Measurements from ENCODE around the gene INSRR.

Gene INSRR

DNA sequence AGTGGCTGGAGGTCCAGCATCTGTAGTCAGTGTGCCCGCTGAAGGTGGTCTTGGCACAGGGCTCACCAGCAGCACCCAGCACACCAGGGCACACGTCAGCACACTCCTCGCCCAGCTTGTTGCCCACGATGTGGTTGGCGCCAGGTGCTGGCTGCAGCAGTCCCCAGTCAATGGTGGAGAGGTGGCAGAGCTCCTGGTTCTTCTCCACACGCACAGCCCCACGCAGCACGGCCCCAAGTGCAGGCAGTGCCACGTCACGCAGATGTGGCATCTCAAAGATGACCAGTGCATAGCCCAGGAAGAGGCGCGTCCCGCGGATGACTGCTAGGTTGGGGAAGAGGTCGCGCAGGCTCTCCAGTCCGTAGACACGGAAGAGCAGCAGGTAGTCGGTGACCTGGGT, 5.2 kb downstream of the INSRR start:
- H4K12ac ChIP-seq (ENCODE audit: low read depth, low read length) = no peak overlapping the region
- H2BK5ac ChIP-seq (ENCODE audit: low read depth, low read length, poor library complexity) = no peak overlapping the region

DNA sequence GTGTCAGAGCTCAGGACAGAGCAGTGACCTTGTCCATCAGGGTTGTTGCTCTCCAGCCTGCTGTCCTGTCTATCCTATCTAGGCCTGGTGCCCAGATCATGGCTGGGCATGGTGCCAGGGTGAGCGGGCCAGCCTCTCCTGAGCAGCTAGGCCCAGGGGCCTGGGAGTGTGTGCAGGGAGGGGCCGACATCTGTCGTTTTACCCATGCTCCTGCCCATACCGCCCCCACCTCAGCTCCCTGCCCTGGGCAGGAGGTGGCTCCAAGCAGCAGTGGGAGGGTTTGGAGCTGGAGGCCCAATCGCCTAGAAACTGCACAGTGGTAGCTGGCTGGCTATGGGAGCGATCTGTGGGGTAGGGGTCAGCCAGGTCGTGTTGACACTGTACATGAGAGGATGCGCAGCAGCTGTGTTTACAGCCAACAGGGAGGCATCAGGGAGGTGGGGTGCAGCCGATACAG, 6.5 kb downstream of the INSRR start:
- H3K4me2 ChIP-seq (ENCODE audit: low read length) = no peak overlapping the region
- no peak overlapping the region for H3K9ac ChIP-seq (ENCODE audit: low read length)
- H3K27ac ChIP-seq (ENCODE audit: low read depth, low read length) = no peak overlapping the region
- WGBS (ENCODE audit: extremely low coverage, insufficient coverage, insufficient read length) = no CpG with 5 or more reads among the region's 9 CpGs
- H3K79me2 ChIP-seq (ENCODE audit: control insufficient read depth, insufficient read depth, low read length, poor library complexity) = no peaks in the 10 kb centered on the region
- no peak overlapping the region for H3K18ac ChIP-seq (ENCODE audit: low read length)
- H3K4me3 ChIP-seq (ENCODE audit: low read depth, low read length) = no peak overlapping the region
- H3K27me3 ChIP-seq (ENCODE audit: insufficient read depth, low read length) = peaks cover 34% of the 10 kb centered on the region
- H4K8ac ChIP-seq (ENCODE audit: low read depth, low read length) = no peak overlapping the region
- H3K79me1 ChIP-seq (ENCODE audit: low read length) = no peaks in the 10 kb centered on the region
- H4K12ac ChIP-seq (ENCODE audit: low read depth, low read length) = no peak overlapping the region
- H2BK5ac ChIP-seq (ENCODE audit: low read depth, low read length, poor library complexity) = no peak overlapping the region
- no peak overlapping the region for H2BK120ac ChIP-seq (ENCODE audit: insufficient read depth, low read length, poor library complexity)
- no peak overlapping the region for H2BK12ac ChIP-seq (ENCODE audit: low read length)
- no peak overlapping the region for H3K23ac ChIP-seq (ENCODE audit: low read length)
- peaks cover 3% of the 10 kb centered on the region in 2 experiments for H3K4me1 ChIP-seq (ENCODE audit: control insufficient read depth in 1 of 2, insufficient read depth in 2 of 2, low read length in 2 of 2)
- no peak overlapping the region for H3K4ac ChIP-seq (ENCODE audit: low read depth, low read length)
- no peak for DNase-seq
- no peak overlapping the region for H2AK5ac ChIP-seq (ENCODE audit: low read length)
- peaks cover 15% of the 10 kb centered on the region for H3K9me3 ChIP-seq (ENCODE audit: insufficient read depth, low read depth, low read length)
- no peak overlapping the region for H3K14ac ChIP-seq (ENCODE audit: low read length)
- H3K36me3 ChIP-seq (ENCODE audit: control insufficient read depth in 1 of 2, insufficient read depth in 2 of 2, low read length in 2 of 2) = no peaks in the 10 kb centered on the region
- no peak overlapping the region for H2AFZ ChIP-seq (ENCODE audit: insufficient read depth, low read length, poor library complexity)
- H4K91ac ChIP-seq (ENCODE audit: low read depth, low read length) = no peak overlapping the region

More for the DNA sequence above, 5.2 kb downstream of the INSRR start:
- no peak for DNase-seq
- Histone ChIP-seq H3K9ac (ENCODE audit: low read length) (no peak overlapping the region), H2AFZ (ENCODE audit: insufficient read depth, low read length, poor library complexity) (no peak overlapping the region), H4K8ac (ENCODE audit: low read depth, low read length) (no peak overlapping the region), H4K91ac (ENCODE audit: low read depth, low read length) (no peak overlapping the region), H3K18ac (ENCODE audit: low read length) (no peak overlapping the region), H3K4me3 (ENCODE audit: low read depth, low read length) (no peak overlapping the region), H3K23ac (ENCODE audit: low read length) (no peak overlapping the region), H2BK12ac (ENCODE audit: low read length) (no peak overlapping the region), H3K27me3 (ENCODE audit: insufficient read depth, low read length) (peaks cover 34% of the 10 kb centered on the region), H3K79me2 (ENCODE audit: control insufficient read depth, insufficient read depth, low read length, poor library complexity) (no peaks in the 10 kb centered on the region), H3K4me1 (ENCODE audit: control insufficient read depth in 1 of 2, insufficient read depth in 2 of 2, low read length in 2 of 2) (peaks cover 0 to 3% of the 10 kb centered on the region in 2 experiments), H2BK120ac (ENCODE audit: insufficient read depth, low read length, poor library complexity) (no peak overlapping the region), H3K36me3 (ENCODE audit: control insufficient read depth in 1 of 2, insufficient read depth in 2 of 2, low read length in 2 of 2) (no peaks in the 10 kb centered on the region), H2AK5ac (ENCODE audit: low read length) (no peak overlapping the region), H3K4ac (ENCODE audit: low read depth, low read length) (no peak overlapping the region), H3K4me2 (ENCODE audit: low read length) (no peak overlapping the region), H3K27ac (ENCODE audit: low read depth, low read length) (no peak overlapping the region), H3K9me3 (ENCODE audit: insufficient read depth, low read depth, low read length) (peaks cover 12% of the 10 kb centered on the region), H3K14ac (ENCODE audit: low read length) (no peak overlapping the region), H3K79me1 (ENCODE audit: low read length) (no peaks in the 10 kb centered on the region)
- WGBS (ENCODE audit: extremely low coverage, insufficient coverage, insufficient read length) = no CpG with 5 or more reads among the region's 19 CpGs

DNA sequence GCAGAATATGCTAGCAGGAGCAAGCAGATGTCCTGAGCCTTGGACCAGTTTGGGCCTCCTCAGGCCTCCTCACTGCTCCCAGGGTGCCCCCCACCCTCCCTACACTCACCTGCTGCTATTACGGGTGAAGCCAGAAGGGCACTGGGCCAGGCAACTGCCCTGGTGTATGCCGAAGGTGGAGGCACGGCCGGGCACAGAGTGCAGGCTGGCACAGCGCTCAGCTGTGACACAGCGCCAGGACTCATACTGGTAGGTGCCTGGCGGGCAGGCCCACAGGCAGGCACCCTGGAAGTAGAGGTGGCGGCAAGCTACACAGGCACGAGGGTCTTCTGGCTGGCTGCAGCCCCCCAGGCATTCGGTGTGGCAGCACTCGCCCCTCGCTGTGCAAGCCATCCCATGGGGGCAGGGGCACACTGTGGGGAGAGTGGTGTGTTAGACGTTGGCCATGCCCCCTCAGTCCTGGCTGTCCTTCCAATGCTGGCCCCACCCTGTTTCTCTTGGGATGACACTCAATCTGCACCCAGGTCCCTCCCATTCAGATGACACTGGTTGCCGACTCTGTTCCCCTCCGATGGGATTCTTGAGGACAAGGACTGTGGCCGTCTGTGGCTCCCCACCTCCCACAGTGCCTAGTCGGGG, 7.0 kb downstream of the INSRR start:
- H4K91ac ChIP-seq (ENCODE audit: low read depth, low read length) = no peak overlapping the region
- no peaks in the 10 kb centered on the region for H3K79me1 ChIP-seq (ENCODE audit: low read length)
- H2AK5ac ChIP-seq (ENCODE audit: low read length) = no peak overlapping the region
- no peak overlapping the region for H3K4me3 ChIP-seq (ENCODE audit: low read depth, low read length)
- no peak overlapping the region for H3K18ac ChIP-seq (ENCODE audit: low read length)
- H2BK120ac ChIP-seq (ENCODE audit: insufficient read depth, low read length, poor library complexity) = no peak overlapping the region
- H3K27me3 ChIP-seq (ENCODE audit: insufficient read depth, low read length) = peaks cover 32% of the 10 kb centered on the region
- no peak overlapping the region for H3K27ac ChIP-seq (ENCODE audit: low read depth, low read length)
- no peaks in the 10 kb centered on the region for H3K36me3 ChIP-seq (ENCODE audit: control insufficient read depth in 1 of 2, insufficient read depth in 2 of 2, low read length in 2 of 2)
- no peak overlapping the region for H3K23ac ChIP-seq (ENCODE audit: low read length)
- H3K4ac ChIP-seq (ENCODE audit: low read depth, low read length) = no peak overlapping the region
- no peak for DNase-seq
- H3K79me2 ChIP-seq (ENCODE audit: control insufficient read depth, insufficient read depth, low read length, poor library complexity) = no peaks in the 10 kb centered on the region
- no peak overlapping the region for H2BK5ac ChIP-seq (ENCODE audit: low read depth, low read length, poor library complexity)
- H4K12ac ChIP-seq (ENCODE audit: low read depth, low read length) = no peak overlapping the region
- H2AFZ ChIP-seq (ENCODE audit: insufficient read depth, low read length, poor library complexity) = no peak overlapping the region
- H3K9me3 ChIP-seq (ENCODE audit: insufficient read depth, low read depth, low read length) = peaks cover 15% of the 10 kb centered on the region
- no peak overlapping the region for H2BK12ac ChIP-seq (ENCODE audit: low read length)
- H3K4me1 ChIP-seq (ENCODE audit: control insufficient read depth in 1 of 2, insufficient read depth in 2 of 2, low read length in 2 of 2) = peaks cover 3% of the 10 kb centered on the region in 2 experiments
- no peak overlapping the region for H3K4me2 ChIP-seq (ENCODE audit: low read length)
- H4K8ac ChIP-seq (ENCODE audit: low read depth, low read length) = no peak overlapping the region
- no peak overlapping the region for H3K9ac ChIP-seq (ENCODE audit: low read length)
- no CpG with 5 or more reads among the region's 17 CpGs for WGBS (ENCODE audit: extremely low coverage, insufficient coverage, insufficient read length)
- H3K14ac ChIP-seq (ENCODE audit: low read length) = no peak overlapping the region

DNA sequence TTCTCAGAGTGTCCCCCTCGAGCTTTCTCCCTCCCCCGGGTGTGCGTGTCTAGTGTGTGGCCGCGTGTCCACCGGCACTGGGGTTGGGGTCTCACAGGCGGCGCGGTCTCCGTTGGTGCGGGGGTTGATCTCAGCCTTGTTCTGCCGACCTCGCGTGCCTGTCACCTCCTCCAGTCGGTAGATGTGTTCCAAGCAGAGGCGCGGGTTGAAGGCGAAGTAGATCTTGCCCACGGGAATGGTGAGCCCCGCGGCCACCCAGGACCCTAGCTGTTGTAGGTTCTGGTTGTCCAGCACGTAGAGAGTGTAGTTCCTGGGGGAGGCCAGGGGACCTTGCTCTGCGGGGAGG, 9.8 kb downstream of the INSRR start:
- H3K9me3 ChIP-seq (ENCODE audit: insufficient read depth, low read depth, low read length) = peaks cover 19% of the 10 kb centered on the region
- H2BK12ac ChIP-seq (ENCODE audit: low read length) = no peak overlapping the region
- H3K4me2 ChIP-seq (ENCODE audit: low read length) = no peak overlapping the region
- H2BK120ac ChIP-seq (ENCODE audit: insufficient read depth, low read length, poor library complexity) = no peak overlapping the region
- no peak overlapping the region for H3K18ac ChIP-seq (ENCODE audit: low read length)
- no peaks in the 10 kb centered on the region for H3K36me3 ChIP-seq (ENCODE audit: control insufficient read depth in 1 of 2, insufficient read depth in 2 of 2, low read length in 2 of 2)
- H4K91ac ChIP-seq (ENCODE audit: low read depth, low read length) = no peak overlapping the region
- no peak for DNase-seq
- no peak overlapping the region for H2AFZ ChIP-seq (ENCODE audit: insufficient read depth, low read length, poor library complexity)
- no peak overlapping the region for H2BK5ac ChIP-seq (ENCODE audit: low read depth, low read length, poor library complexity)
- H3K79me1 ChIP-seq (ENCODE audit: low read length) = no peaks in the 10 kb centered on the region
- H3K79me2 ChIP-seq (ENCODE audit: control insufficient read depth, insufficient read depth, low read length, poor library complexity) = no peaks in the 10 kb centered on the region
- no peak overlapping the region for H3K23ac ChIP-seq (ENCODE audit: low read length)
- H3K14ac ChIP-seq (ENCODE audit: low read length) = no peak overlapping the region
- no peak overlapping the region for H3K27ac ChIP-seq (ENCODE audit: low read depth, low read length)
- peaks cover 51% of the 10 kb centered on the region for H3K27me3 ChIP-seq (ENCODE audit: insufficient read depth, low read length)
- H4K12ac ChIP-seq (ENCODE audit: low read depth, low read length) = no peak overlapping the region
- no peak overlapping the region for H3K9ac ChIP-seq (ENCODE audit: low read length)
- H4K8ac ChIP-seq (ENCODE audit: low read depth, low read length) = no peak overlapping the region
- no peak overlapping the region for H3K4me3 ChIP-seq (ENCODE audit: low read depth, low read length)
- H3K4ac ChIP-seq (ENCODE audit: low read depth, low read length) = no peak overlapping the region
- no peak overlapping the region for H2AK5ac ChIP-seq (ENCODE audit: low read length)
- no CpG with 5 or more reads among the region's 23 CpGs for WGBS (ENCODE audit: extremely low coverage, insufficient coverage, insufficient read length)
- H3K4me1 ChIP-seq (ENCODE audit: control insufficient read depth in 1 of 2, insufficient read depth in 2 of 2, low read length in 2 of 2) = peaks cover 3% of the 10 kb centered on the region in 2 experiments

All from trophoblast cell (in vitro differentiated cells and primary cell).